A549 (cell line): ENCODE data around the gene GPAM. TPM values are rescaled to one million over a fixed set of nuclear protein-coding genes. Genes with fewer than 3 reads are reported as not detected.

Experiments used
- ATAC-seq, 2 experiments: fragments of 200-7000 bp in 1 of 2; fragments of >200 bp in 1 of 2; cut with Nextera tagmentation in 1 of 2; cut with Tn5 transposase in 1 of 2; 3 replicates each; pipeline versions ENCODE4 v1.8.0 to v1.9.1; 2018 to 2020; ENCODE audit warnings: mild to moderate bottlenecking in 1 of 2, moderate library complexity in 1 of 2
- CTCF ChIA-PET: fragments of 300-600 bp; sonication (Branson Sonifier 250); formaldehyde crosslinking; extraction: SDS; loops from one replicate; lab custom pipeline; 2021; ENCODE audit warnings: antibody characterized with exemption, inconsistent platforms; lab: Yijun Ruan, JAX
- POLR2A ChIA-PET: fragments of 350-600 bp; formaldehyde crosslinking; extraction: SDS; loops from one replicate; lab custom pipeline; 2021; ENCODE audit warnings: antibody characterized with exemption, inconsistent platforms; lab: Yijun Ruan, JAX
- DNase-seq, 2 experiments: peaks; one replicate each; pipeline versions ENCODE4 v3.0.0 to v3.0.0-alpha.2; 2011 to 2016; ENCODE audit warnings: low read depth in 1 of 2, low spot score in 1 of 2
- FAIRE-seq: peaks from 2 replicates; lab custom pipeline; 2011; peaks lifted over from hg19 to GRCh38; lab: Jason Lieb, UNC
- H3K27ac ChIP-seq, 2 experiments: fragments of >200 bp; sonication (Bioruptor Twin); formaldehyde crosslinking; 3 replicates each; pipeline ENCODE4 v1.5.1; 2016 to 2017
- H3K4me1 ChIP-seq: fragments of >200 bp; sonication (Bioruptor Twin); formaldehyde crosslinking; 3 replicates; pipeline ENCODE4 v1.6.1; 2016
- H3K4me2 ChIP-seq: fragments of >200 bp; sonication (Bioruptor Twin); formaldehyde crosslinking; 3 replicates; pipeline ENCODE4 v1.6.1; 2016
- H3K4me3 ChIP-seq: fragments of >200 bp; sonication (Bioruptor Twin); formaldehyde crosslinking; 3 replicates; pipeline ENCODE4 v1.5.1; 2016
- H3K9me3 ChIP-seq: fragments of >200 bp; sonication (Bioruptor Twin); formaldehyde crosslinking; 3 replicates; pipeline ENCODE4 v1.6.1; 2016
- CBX2 ChIP-seq: fragments of 200-600 bp; sonication (generic); IDR thresholded peaks from 2 replicates; pipeline ENCODE4 v1.6.1; 2016; ENCODE audit warnings: low read depth, mild to moderate bottlenecking, borderline replicate concordance
- CHD2 ChIP-seq: fragments of 150-350 bp; IDR thresholded peaks from 2 replicates; pipeline ENCODE4 v1.6.1; 2014; ENCODE audit warnings: low read length; ENCODE audit not compliant: partially characterized antibody
- FOXS1 ChIP-seq: fragments of 250-450 bp; sonication (Bioruptor Pico); IDR thresholded peaks from 2 replicates; pipeline ENCODE4 v1.5.0; 2020; ENCODE audit warnings: mild to moderate bottlenecking, moderate library complexity
- GATA3 ChIP-seq: IDR thresholded peaks from 2 replicates; pipeline ENCODE4 v1.6.1; 2012; ENCODE audit warnings: borderline replicate concordance
- HOXB13 ChIP-seq: fragments of 250-450 bp; sonication (Bioruptor Pico); IDR thresholded peaks from 2 replicates; pipeline ENCODE4 v1.5.0; 2020; ENCODE audit warnings: low read depth, mild to moderate bottlenecking, moderate library complexity
- JUN ChIP-seq, 2 experiments: fragments of >200 bp; sonication (Bioruptor Twin); formaldehyde crosslinking; IDR thresholded peaks; 2 replicates in 1 of 2; 3 replicates in 1 of 2; pipeline ENCODE4 v1.6.1; 2016 to 2017
- MAFK ChIP-seq: fragments of 450-650 bp; IDR thresholded peaks from 2 replicates; pipeline ENCODE4 v1.6.1; 2014; ENCODE audit not compliant: partially characterized antibody
- MAZ ChIP-seq: fragments of 150-350 bp; IDR thresholded peaks from 2 replicates; pipeline ENCODE4 v1.6.1; 2014; ENCODE audit warnings: antibody characterized with exemption, low read depth, low read length, borderline replicate concordance
- NPAS2 ChIP-seq: fragments of 250-450 bp; sonication (Bioruptor Pico); IDR thresholded peaks from 2 replicates; pipeline ENCODE4 v1.8.0; 2022; ENCODE audit warnings: mild to moderate bottlenecking, moderate library complexity, borderline replicate concordance
- POLR2A ChIP-seq: IDR thresholded peaks from 2 replicates; pipeline ENCODE4 v1.6.1; 2012; ENCODE audit warnings: mild to moderate bottlenecking, low read length
- RFX5 ChIP-seq: fragments of 450-650 bp; IDR thresholded peaks from 2 replicates; pipeline ENCODE4 v1.7.1; 2014; ENCODE audit warnings: antibody characterized with exemption, mild to moderate bottlenecking, moderate library complexity
- TFCP2L1 ChIP-seq: fragments of 250-450 bp; sonication (Bioruptor Pico); IDR thresholded peaks from 2 replicates; pipeline ENCODE4 v1.5.0; 2021; ENCODE audit warnings: mild to moderate bottlenecking
- TP53 ChIP-seq: fragments of 250-450 bp; sonication (Bioruptor Pico); IDR thresholded peaks from 2 replicates; pipeline ENCODE4 v1.5.0; 2021; ENCODE audit warnings: mild to moderate bottlenecking, moderate library complexity
- WGBS: methylation state at CpG from one replicate; pipeline ENCODE4 v1.1.6; 2017; ENCODE audit errors: missing lambda C conversion rate; 5-methylcytosine and 5-hydroxymethylcytosine counted together
- polyA plus RNA-seq, 4 experiments: library from polyadenylated mRNA; depleted of rRNA in 3 of 4; stranded (reverse); fragments of >200 nt; fragmentation: RNase III in 1 of 4; extraction: RNeasy Plus Mini Kit Qiagen cat#74134 plus additional on column Dnase treatment in 1 of 4; gene quantifications; 2 replicates in 3 of 4; 3 replicates in 1 of 4; pipeline ENCODE4 v1.2.3, GENCODE V29; 2011 to 2017
- TF ChIP-seq, protein P1 (sequence below): fragments of >200 bp; sonication (Bioruptor Twin); formaldehyde crosslinking; IDR thresholded peaks from 2 replicates; pipeline ENCODE4 v1.6.1; 2016
- TF ChIP-seq, protein P2 (sequence below): IDR thresholded peaks from 2 replicates; pipeline ENCODE4 v1.6.1; 2012
- TF ChIP-seq, protein P3 (sequence below): fragments of 250-450 bp; sonication (Bioruptor Pico); IDR thresholded peaks from 2 replicates; pipeline ENCODE4 v1.5.0; 2021; ENCODE audit warnings: mild to moderate bottlenecking, moderate library complexity, borderline replicate concordance
- TF ChIP-seq, protein P4 (sequence below): IDR thresholded peaks from 2 replicates; pipeline ENCODE4 v1.6.1; 2012
- TF ChIP-seq, protein P5 (sequence below): fragments of >200 bp; sonication (Bioruptor Twin); formaldehyde crosslinking; IDR thresholded peaks from 3 replicates; pipeline ENCODE4 v1.5.1; 2016

Gene GPAM
- polyA plus RNA-seq, 2 of the 4 experiments (the other 2 are of a cell fraction) = 5.7 to 13.3 TPM

DNA sequence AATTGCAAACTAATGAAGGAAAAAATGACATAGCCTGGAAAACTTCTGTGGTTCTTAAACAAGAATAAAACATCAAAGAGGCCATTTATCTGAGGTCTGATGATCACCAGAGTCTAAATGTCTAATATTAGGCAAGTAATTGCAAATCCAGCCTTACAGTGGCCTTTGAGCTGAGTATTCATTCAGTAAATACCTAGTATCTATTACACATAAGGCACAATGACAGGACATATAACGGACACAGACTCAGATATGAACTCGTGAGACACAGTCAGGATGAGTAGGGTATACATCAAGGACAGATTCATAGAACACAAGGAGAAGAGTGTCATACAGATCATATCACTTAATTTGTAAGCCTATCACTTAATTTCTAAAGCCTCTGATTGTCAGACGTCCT is 16.8 kb downstream of the GPAM start (continued):
- TF ChIP-seq CBX2 = no peak
- no peak for TF ChIP-seq MAFK
- TF ChIP-seq, protein P1, sequence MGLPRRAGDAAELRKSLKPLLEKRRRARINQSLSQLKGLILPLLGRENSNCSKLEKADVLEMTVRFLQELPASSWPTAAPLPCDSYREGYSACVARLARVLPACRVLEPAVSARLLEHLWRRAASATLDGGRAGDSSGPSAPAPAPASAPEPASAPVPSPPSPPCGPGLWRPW = no peak
- no peak for TF ChIP-seq NPAS2 (CRISPR knock-in tag)
- TF ChIP-seq, protein P2, sequence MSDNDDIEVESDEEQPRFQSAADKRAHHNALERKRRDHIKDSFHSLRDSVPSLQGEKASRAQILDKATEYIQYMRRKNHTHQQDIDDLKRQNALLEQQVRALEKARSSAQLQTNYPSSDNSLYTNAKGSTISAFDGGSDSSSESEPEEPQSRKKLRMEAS = no peak
- no peak for TF ChIP-seq MAZ
- TF ChIP-seq TP53 = no peak
- TF ChIP-seq, all 56 proteins: peak for 0

DNA sequence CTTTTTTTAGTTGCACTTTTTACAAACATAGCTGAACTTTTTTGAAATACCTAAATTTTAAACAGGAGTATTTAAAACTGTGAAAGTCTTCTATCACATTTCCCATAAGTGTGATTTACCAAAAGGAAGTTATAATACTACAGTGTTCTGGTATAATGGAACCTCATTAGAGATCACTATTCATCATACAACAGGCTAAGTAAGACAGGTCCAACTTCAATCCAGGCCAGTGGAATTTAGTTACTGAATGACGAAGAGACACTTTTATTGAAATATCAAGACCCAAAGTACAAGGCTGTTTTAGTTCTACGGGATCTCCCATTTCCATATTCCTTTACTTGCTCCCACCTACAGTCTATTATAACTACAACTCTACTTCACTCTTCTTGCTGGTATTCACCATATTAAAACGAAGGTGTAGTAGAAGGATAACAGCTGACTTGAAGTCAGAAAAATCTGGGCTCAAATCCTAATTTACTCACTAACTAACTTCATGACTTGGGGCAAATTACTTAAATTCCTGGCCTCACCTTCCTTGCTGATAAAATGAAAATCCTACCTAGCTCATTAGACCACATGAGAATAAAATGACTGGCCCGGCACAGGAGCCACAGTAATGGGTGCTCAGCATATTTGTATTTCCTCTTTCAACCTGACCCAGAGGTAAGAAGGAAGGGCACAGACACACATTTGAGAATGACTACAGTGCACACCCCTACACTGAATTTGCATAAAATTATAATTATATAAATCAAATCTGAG is 21.6 kb downstream of the GPAM start:
- FAIRE-seq (no peak), DNase-seq (no peak), ATAC-seq (no peak)
- no peak overlapping the region for H3K4me2 ChIP-seq
- H3K9me3 ChIP-seq = no peaks in the 10 kb centered on the region
- WGBS = 62% methylated on average over 4 of the region's 4 CpGs
- POLR2A ChIA-PET = no interaction called here
- H3K4me3 ChIP-seq = no peak overlapping the region
- CTCF ChIA-PET = interaction anchor here (2.2 to 2.5 kb wide), 2 partner anchors 22 to 146 kb away, joined by 7 to 9 read pairs; no protein-coding TSS in a partner anchor
- no peaks in the 10 kb centered on the region for H3K4me1 ChIP-seq
- no peak for TF ChIP-seq RFX5
- TF ChIP-seq, protein P3, sequence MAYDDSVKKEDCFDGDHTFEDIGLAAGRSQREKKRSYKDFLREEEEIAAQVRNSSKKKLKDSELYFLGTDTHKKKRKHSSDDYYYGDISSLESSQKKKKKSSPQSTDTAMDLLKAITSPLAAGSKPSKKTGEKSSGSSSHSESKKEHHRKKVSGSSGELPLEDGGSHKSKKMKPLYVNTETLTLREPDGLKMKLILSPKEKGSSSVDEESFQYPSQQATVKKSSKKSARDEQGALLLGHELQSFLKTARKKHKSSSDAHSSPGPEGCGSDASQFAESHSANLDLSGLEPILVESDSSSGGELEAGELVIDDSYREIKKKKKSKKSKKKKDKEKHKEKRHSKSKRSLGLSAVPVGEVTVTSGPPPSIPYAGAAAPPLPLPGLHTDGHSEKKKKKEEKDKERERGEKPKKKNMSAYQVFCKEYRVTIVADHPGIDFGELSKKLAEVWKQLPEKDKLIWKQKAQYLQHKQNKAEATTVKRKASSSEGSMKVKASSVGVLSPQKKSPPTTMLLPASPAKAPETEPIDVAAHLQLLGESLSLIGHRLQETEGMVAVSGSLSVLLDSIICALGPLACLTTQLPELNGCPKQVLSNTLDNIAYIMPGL = no peak
- H3K27ac ChIP-seq = no peak overlapping the region

DNA sequence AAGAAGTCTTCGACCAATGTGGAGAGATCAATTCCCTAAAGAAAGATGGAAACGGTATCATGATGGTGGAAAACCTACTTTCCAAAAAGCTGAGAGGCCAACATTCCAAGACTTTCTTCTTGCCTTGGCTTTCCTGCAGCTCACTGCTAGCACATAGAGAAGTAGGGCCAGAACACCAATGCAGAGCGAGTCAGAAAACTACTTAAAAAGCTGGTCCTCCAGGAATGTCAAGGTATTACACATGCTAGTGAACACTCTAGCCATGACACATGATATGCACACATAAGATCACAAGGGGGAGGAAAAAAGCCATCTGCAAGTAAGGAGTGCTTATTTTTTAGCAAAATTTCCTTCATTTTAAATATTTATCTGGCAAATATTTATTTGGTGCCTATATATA is 22.7 kb downstream of the GPAM start:
- Histone ChIP-seq H3K4me1 (no peaks in the 10 kb centered on the region), H3K4me2 (no peak overlapping the region), H3K9me3 (no peaks in the 10 kb centered on the region), H3K27ac (no peak overlapping the region), H3K4me3 (no peak overlapping the region)
- 91% methylated on average over 3 of the region's 3 CpGs for WGBS
- ChIA-PET CTCF (interaction anchor here (2.2 to 2.5 kb wide), 3 partner anchors 20 to 147 kb away, joined by 7 to 12 read pairs (median 9); no protein-coding TSS in a partner anchor), POLR2A (no interaction called here)
- DNase-seq (no peak), FAIRE-seq (no peak), ATAC-seq (no peak)
- TF ChIP-seq FOXS1 = no peak

DNA sequence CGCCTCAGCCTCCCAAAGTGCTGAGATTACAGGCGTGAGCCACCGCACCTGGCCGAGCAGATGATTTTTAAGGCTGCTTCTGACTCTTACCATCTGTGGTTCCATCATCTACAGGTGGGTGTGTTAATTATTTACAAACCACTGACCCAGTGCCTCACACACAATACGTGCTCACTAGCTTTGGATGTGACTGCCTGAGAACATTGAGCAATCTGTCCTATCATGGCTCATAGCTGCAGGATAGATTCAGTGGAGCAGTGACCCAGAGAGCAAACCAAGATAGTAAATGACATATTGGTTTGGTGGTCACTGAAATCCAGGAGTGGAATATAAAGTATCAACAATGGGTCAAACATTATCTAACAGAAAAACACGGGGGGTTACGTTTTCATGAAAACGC is 24.1 kb downstream of the GPAM start:
- POLR2A ChIA-PET = no interaction called here
- Histone ChIP-seq H3K4me1 (no peaks in the 10 kb centered on the region), H3K9me3 (no peaks in the 10 kb centered on the region), H3K4me2 (no peak overlapping the region), H3K4me3 (no peak overlapping the region), H3K27ac (no peak overlapping the region)
- FAIRE-seq (no peak), ATAC-seq (no peak), DNase-seq (no peak)
- TF ChIP-seq TFCP2L1 (CRISPR knock-in tag) = no peak
- no peak for TF ChIP-seq POLR2A
- no peak for TF ChIP-seq HOXB13 (CRISPR knock-in tag)
- TF ChIP-seq, protein P4, sequence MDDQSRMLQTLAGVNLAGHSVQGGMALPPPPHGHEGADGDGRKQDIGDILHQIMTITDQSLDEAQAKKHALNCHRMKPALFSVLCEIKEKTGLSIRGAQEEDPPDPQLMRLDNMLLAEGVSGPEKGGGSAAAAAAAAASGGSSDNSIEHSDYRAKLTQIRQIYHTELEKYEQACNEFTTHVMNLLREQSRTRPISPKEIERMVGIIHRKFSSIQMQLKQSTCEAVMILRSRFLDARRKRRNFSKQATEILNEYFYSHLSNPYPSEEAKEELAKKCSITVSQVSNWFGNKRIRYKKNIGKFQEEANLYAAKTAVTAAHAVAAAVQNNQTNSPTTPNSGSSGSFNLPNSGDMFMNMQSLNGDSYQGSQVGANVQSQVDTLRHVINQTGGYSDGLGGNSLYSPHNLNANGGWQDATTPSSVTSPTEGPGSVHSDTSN = no peak
- TF ChIP-seq, protein P3 = no peak
- TF ChIP-seq, protein P5, sequence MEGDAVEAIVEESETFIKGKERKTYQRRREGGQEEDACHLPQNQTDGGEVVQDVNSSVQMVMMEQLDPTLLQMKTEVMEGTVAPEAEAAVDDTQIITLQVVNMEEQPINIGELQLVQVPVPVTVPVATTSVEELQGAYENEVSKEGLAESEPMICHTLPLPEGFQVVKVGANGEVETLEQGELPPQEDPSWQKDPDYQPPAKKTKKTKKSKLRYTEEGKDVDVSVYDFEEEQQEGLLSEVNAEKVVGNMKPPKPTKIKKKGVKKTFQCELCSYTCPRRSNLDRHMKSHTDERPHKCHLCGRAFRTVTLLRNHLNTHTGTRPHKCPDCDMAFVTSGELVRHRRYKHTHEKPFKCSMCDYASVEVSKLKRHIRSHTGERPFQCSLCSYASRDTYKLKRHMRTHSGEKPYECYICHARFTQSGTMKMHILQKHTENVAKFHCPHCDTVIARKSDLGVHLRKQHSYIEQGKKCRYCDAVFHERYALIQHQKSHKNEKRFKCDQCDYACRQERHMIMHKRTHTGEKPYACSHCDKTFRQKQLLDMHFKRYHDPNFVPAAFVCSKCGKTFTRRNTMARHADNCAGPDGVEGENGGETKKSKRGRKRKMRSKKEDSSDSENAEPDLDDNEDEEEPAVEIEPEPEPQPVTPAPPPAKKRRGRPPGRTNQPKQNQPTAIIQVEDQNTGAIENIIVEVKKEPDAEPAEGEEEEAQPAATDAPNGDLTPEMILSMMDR = no peak
- TF ChIP-seq CHD2 = no peak
- no peak for TF ChIP-seq JUN (IDR thresholded peaks at IDR 0.05)
- no peak for TF ChIP-seq GATA3
- WGBS = 98% methylated on average over 8 of the region's 8 CpGs
- CTCF ChIA-PET = interaction anchor here (2.5 kb wide), 1 partner anchor 23 kb away, joined by 12 read pairs; no protein-coding TSS in a partner anchor
